ENCODE results near the gene GALNT16.

Gene GALNT16

DNA sequence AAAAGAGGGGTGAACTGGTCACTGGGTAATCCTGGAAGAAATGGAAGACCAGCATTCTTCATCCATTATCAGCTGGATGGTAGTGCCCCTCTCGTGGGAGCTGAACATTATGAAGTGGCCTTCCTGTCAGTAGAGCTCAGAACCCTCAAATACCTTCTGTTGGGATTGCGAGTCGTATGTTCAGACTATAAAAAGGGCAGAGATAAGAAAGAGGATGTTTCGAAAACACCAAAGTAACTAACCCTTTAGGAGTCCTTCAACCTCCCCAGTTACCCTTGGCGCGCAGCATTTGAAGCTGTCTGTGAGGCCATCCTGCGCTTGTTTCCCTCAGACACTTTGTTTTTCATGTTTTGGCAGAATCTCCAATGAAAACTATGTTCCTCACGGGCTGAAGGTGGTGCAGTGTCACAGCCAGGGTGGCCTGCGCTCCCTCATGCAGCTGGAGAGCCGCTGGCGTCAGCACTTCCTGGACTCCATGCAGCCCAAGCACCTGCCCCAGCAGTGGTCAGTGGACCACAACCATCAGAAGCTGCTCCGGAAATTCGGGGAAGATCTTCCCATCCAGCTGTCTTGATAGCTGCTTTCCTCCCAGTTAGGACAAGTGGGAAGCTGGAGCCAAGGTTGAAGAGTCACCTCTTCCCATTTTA is 19.3 kb upstream of the GALNT16 start:
- no peak for ATAC-seq
- TF ChIP-seq ESRRG (CRISPR knock-in tag; IDR thresholded peaks at IDR 0.05) (no peak), OSR1 (CRISPR knock-in tag; IDR thresholded peaks at IDR 0.05) (no peak), ZNF70 (CRISPR knock-in tag; IDR thresholded peaks at IDR 0.05) (no peak), GLIS3 (CRISPR knock-in tag; IDR thresholded peaks at IDR 0.05) (no peak), CSDC2 (CRISPR knock-in tag; IDR thresholded peaks at IDR 0.05) (no peak), TCF4 (CRISPR knock-in tag; IDR thresholded peaks at IDR 0.05; ENCODE audit: borderline replicate concordance) (no peak), ZFP3 (CRISPR knock-in tag; IDR thresholded peaks at IDR 0.05) (no peak), ISL1 (CRISPR knock-in tag; IDR thresholded peaks at IDR 0.05) (no peak), PPARA (CRISPR knock-in tag; IDR thresholded peaks at IDR 0.05; ENCODE audit: borderline replicate concordance) (no peak), ARNTL (CRISPR knock-in tag; IDR thresholded peaks at IDR 0.05; ENCODE audit: borderline replicate concordance, low read depth) (no peak), ZNF8 (CRISPR knock-in tag; IDR thresholded peaks at IDR 0.05) (no peak), BACH2 (CRISPR knock-in tag; IDR thresholded peaks at IDR 0.05; ENCODE audit: borderline replicate concordance) (no peak), SNAI2 (CRISPR knock-in tag; IDR thresholded peaks at IDR 0.05) (no peak), ZFP30 (CRISPR knock-in tag; IDR thresholded peaks at IDR 0.05) (no peak), ZNF565 (CRISPR knock-in tag; conservative IDR thresholded peaks at IDR 0.05; ENCODE audit: low read depth) (no peak)
- TF ChIP-seq, protein P1, sequence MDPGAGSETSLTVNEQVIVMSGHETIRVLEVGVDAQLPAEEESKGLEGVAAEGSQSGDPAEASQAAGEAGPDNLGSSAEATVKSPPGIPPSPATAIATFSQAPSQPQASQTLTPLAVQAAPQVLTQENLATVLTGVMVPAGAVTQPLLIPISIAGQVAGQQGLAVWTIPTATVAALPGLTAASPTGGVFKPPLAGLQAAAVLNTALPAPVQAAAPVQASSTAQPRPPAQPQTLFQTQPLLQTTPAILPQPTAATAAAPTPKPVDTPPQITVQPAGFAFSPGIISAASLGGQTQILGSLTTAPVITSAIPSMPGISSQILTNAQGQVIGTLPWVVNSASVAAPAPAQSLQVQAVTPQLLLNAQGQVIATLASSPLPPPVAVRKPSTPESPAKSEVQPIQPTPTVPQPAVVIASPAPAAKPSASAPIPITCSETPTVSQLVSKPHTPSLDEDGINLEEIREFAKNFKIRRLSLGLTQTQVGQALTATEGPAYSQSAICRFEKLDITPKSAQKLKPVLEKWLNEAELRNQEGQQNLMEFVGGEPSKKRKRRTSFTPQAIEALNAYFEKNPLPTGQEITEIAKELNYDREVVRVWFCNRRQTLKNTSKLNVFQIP (CRISPR knock-in tag; IDR thresholded peaks at IDR 0.05; ENCODE audit: borderline replicate concordance, low read depth): no peak
- TF ChIP-seq, protein P2, sequence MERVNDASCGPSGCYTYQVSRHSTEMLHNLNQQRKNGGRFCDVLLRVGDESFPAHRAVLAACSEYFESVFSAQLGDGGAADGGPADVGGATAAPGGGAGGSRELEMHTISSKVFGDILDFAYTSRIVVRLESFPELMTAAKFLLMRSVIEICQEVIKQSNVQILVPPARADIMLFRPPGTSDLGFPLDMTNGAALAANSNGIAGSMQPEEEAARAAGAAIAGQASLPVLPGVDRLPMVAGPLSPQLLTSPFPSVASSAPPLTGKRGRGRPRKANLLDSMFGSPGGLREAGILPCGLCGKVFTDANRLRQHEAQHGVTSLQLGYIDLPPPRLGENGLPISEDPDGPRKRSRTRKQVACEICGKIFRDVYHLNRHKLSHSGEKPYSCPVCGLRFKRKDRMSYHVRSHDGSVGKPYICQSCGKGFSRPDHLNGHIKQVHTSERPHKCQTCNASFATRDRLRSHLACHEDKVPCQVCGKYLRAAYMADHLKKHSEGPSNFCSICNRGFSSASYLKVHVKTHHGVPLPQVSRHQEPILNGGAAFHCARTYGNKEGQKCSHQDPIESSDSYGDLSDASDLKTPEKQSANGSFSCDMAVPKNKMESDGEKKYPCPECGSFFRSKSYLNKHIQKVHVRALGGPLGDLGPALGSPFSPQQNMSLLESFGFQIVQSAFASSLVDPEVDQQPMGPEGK (CRISPR knock-in tag; IDR thresholded peaks at IDR 0.05; ENCODE audit: borderline replicate concordance): no peak
- TF ChIP-seq, protein P3, sequence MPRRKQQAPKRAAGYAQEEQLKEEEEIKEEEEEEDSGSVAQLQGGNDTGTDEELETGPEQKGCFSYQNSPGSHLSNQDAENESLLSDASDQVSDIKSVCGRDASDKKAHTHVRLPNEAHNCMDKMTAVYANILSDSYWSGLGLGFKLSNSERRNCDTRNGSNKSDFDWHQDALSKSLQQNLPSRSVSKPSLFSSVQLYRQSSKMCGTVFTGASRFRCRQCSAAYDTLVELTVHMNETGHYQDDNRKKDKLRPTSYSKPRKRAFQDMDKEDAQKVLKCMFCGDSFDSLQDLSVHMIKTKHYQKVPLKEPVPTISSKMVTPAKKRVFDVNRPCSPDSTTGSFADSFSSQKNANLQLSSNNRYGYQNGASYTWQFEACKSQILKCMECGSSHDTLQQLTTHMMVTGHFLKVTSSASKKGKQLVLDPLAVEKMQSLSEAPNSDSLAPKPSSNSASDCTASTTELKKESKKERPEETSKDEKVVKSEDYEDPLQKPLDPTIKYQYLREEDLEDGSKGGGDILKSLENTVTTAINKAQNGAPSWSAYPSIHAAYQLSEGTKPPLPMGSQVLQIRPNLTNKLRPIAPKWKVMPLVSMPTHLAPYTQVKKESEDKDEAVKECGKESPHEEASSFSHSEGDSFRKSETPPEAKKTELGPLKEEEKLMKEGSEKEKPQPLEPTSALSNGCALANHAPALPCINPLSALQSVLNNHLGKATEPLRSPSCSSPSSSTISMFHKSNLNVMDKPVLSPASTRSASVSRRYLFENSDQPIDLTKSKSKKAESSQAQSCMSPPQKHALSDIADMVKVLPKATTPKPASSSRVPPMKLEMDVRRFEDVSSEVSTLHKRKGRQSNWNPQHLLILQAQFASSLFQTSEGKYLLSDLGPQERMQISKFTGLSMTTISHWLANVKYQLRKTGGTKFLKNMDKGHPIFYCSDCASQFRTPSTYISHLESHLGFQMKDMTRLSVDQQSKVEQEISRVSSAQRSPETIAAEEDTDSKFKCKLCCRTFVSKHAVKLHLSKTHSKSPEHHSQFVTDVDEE (CRISPR knock-in tag; IDR thresholded peaks at IDR 0.05): no peak
- TF ChIP-seq, protein P4, sequence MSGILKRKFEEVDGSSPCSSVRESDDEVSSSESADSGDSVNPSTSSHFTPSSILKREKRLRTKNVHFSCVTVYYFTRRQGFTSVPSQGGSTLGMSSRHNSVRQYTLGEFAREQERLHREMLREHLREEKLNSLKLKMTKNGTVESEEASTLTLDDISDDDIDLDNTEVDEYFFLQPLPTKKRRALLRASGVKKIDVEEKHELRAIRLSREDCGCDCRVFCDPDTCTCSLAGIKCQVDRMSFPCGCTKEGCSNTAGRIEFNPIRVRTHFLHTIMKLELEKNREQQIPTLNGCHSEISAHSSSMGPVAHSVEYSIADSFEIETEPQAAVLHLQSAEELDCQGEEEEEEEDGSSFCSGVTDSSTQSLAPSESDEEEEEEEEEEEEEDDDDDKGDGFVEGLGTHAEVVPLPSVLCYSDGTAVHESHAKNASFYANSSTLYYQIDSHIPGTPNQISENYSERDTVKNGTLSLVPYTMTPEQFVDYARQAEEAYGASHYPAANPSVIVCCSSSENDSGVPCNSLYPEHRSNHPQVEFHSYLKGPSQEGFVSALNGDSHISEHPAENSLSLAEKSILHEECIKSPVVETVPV (CRISPR knock-in tag; IDR thresholded peaks at IDR 0.05): no peak

DNA sequence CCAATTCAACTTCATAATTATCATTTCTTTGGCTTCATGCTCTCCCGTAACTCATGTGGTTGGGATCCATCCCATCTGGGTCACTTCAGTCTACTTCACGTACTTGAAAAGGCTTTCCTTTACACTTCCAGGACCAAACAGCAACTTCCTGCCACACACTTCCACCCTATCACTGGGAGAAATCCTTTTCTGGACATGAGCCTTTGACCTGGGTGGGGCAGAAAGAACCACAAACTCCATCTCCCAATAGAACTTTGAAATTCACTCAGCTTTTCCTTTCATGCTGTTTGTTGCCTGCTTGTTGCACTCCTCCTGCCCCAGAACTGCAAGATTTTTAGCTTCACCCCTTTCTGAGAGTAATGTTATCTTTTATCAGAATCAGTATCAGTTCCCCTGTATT is 18.4 kb upstream of the GALNT16 start:
- TF ChIP-seq OSR1 (CRISPR knock-in tag; IDR thresholded peaks at IDR 0.05) (no peak), RARB (CRISPR knock-in tag; IDR thresholded peaks at IDR 0.05) (no peak), ZFP3 (CRISPR knock-in tag; IDR thresholded peaks at IDR 0.05) (no peak), ZNF70 (CRISPR knock-in tag; IDR thresholded peaks at IDR 0.05) (no peak), BACH2 (CRISPR knock-in tag; IDR thresholded peaks at IDR 0.05; ENCODE audit: borderline replicate concordance) (no peak), ZC3H10 (CRISPR knock-in tag; IDR thresholded peaks at IDR 0.05) (no peak), ZNF8 (CRISPR knock-in tag; IDR thresholded peaks at IDR 0.05) (no peak), SNAI2 (CRISPR knock-in tag; IDR thresholded peaks at IDR 0.05) (no peak), ARNTL (CRISPR knock-in tag; IDR thresholded peaks at IDR 0.05; ENCODE audit: borderline replicate concordance, low read depth) (no peak), CSDC2 (CRISPR knock-in tag; IDR thresholded peaks at IDR 0.05) (no peak), TOX (CRISPR knock-in tag; IDR thresholded peaks at IDR 0.05; ENCODE audit: borderline replicate concordance) (no peak), TCF4 (CRISPR knock-in tag; IDR thresholded peaks at IDR 0.05; ENCODE audit: borderline replicate concordance) (no peak)
- TF ChIP-seq, protein P2 (CRISPR knock-in tag; IDR thresholded peaks at IDR 0.05; ENCODE audit: borderline replicate concordance): no peak
- TF ChIP-seq, protein P5, sequence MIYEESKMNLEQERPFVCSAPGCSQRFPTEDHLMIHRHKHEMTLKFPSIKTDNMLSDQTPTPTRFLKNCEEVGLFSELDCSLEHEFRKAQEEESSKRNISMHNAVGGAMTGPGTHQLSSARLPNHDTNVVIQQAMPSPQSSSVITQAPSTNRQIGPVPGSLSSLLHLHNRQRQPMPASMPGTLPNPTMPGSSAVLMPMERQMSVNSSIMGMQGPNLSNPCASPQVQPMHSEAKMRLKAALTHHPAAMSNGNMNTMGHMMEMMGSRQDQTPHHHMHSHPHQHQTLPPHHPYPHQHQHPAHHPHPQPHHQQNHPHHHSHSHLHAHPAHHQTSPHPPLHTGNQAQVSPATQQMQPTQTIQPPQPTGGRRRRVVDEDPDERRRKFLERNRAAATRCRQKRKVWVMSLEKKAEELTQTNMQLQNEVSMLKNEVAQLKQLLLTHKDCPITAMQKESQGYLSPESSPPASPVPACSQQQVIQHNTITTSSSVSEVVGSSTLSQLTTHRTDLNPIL (CRISPR knock-in tag; IDR thresholded peaks at IDR 0.05; ENCODE audit: low read depth): no peak
- TF ChIP-seq, protein P1 (CRISPR knock-in tag; IDR thresholded peaks at IDR 0.05; ENCODE audit: borderline replicate concordance, low read depth): no peak
- ATAC-seq: no peak

Measured in SK-N-SH treated with all-trans-retinoic acid at 6 μM for 48 hours (cell line).